ENCODE measurements around the gene PHF23.
"Not testable (repeated sequence)": the region's sequence is repeated elsewhere in the genome, so short reads cannot be mapped to it uniquely, and the experiment has no call there.

Gene PHF23

GRCh38 chr17:7259555-7259889 lies 20.3 kb upstream of the PHF23 start:
- in situ Hi-C loops (cut with MboI; ENCODE audit: low sequenced_read_pairs) = no loop called here

GRCh38 chr17:7258731-7259554 lies 19.7 kb upstream of the PHF23 start:
- in situ Hi-C loops (cut with MboI; ENCODE audit: low sequenced_read_pairs) = no loop called here

- in situ Hi-C loops (cut with MboI; ENCODE audit: low sequenced_read_pairs) = no loop called here
These were observed 17.7 kb upstream of the PHF23 start for GRCh38 chr17:7256766-7257456.

GRCh38 chr17:7254511-7254910 lies 15.3 kb upstream of the PHF23 start:
- in situ Hi-C loops (cut with MboI; ENCODE audit: low sequenced_read_pairs) = no loop called here

GRCh38 chr17:7253082-7253481 lies 13.8 kb upstream of the PHF23 start:
- in situ Hi-C loops (cut with MboI; ENCODE audit: low sequenced_read_pairs) = no loop called here

GRCh38 chr17:7252176-7253043 lies 13.2 kb upstream of the PHF23 start, which contains the start of gene ELP5:
TSS of gene ELP5 (plus strand) at chr17:7252215. CDS start at chr17:7252551, 336 bp downstream.
- in situ Hi-C loops (cut with MboI; ENCODE audit: low sequenced_read_pairs) = no loop called here

- in situ Hi-C loops (cut with MboI; ENCODE audit: low sequenced_read_pairs) = no loop called here
These were observed 12.5 kb upstream of the PHF23 start, which contains the start of gene CTDNEP1 for GRCh38 chr17:7251661-7252175. TSS of gene CTDNEP1 (minus strand) at chr17:7251734. CDS start at chr17:7251296, 438 bp downstream.

GRCh38 chr17:7250695-7251627 lies 11.7 kb upstream of the PHF23 start:
- in situ Hi-C loops (cut with MboI; ENCODE audit: low sequenced_read_pairs) = no loop called here

- in situ Hi-C loops (cut with MboI; ENCODE audit: low sequenced_read_pairs) = no loop called here
These were observed 10.6 kb upstream of the PHF23 start for GRCh38 chr17:7249830-7250229.

GRCh38 chr17:7249214-7249613 lies 10.0 kb upstream of the PHF23 start:
- in situ Hi-C loops (cut with MboI; ENCODE audit: low sequenced_read_pairs) = no loop called here

- in situ Hi-C loops (cut with MboI; ENCODE audit: low sequenced_read_pairs) = no loop called here
These were observed 9.5 kb upstream of the PHF23 start for GRCh38 chr17:7248796-7249195.

GRCh38 chr17:7246779-7247178 lies 7.5 kb upstream of the PHF23 start:
- in situ Hi-C loops (cut with MboI; ENCODE audit: low sequenced_read_pairs) = no loop called here

- in situ Hi-C loops (cut with MboI; ENCODE audit: low sequenced_read_pairs) = not testable (repeated sequence)
These were observed 4.6 kb upstream of the PHF23 start for GRCh38 chr17:7243838-7244237.

- in situ Hi-C loops (cut with MboI; ENCODE audit: low sequenced_read_pairs) = no loop called here
These were observed 4.1 kb upstream of the PHF23 start for GRCh38 chr17:7243453-7243729.

GRCh38 chr17:7242717-7243452 lies 3.6 kb upstream of the PHF23 start:
- in situ Hi-C loops (cut with MboI; ENCODE audit: low sequenced_read_pairs) = no loop called here

GRCh38 chr17:7241783-7242716 lies 2.8 kb upstream of the PHF23 start, which contains the start of gene GABARAP:
TSS of gene GABARAP (minus strand) at chr17:7242449. CDS start at chr17:7242330, 119 bp downstream.
- in situ Hi-C loops (cut with MboI; ENCODE audit: low sequenced_read_pairs) = no loop called here

GRCh38 chr17:7241090-7241733 lies 2.0 kb upstream of the PHF23 start:
- in situ Hi-C loops (cut with MboI; ENCODE audit: low sequenced_read_pairs) = no loop called here

GRCh38 chr17:7240375-7240774 lies 1.1 kb upstream of the PHF23 start:
- in situ Hi-C loops (cut with MboI; ENCODE audit: low sequenced_read_pairs) = no loop called here

Measured in HL-60/S4 (cell line).